Activated CD8-positive, alpha-beta memory T cell treated with anti-CD3 and anti-CD28 coated beads for 36 hours (primary cell): Measurements from ENCODE around the gene DSCAM. TPM values are rescaled to one million over a fixed set of nuclear protein-coding genes. Genes with fewer than 3 reads are reported as not detected.

ENCODE experiments used
- CTCF ChIA-PET: fragments of 350-600 bp; sonication (Branson Sonifier 250); formaldehyde crosslinking; loops from one replicate; lab custom pipeline; 2021; ENCODE audit warnings: antibody characterized with exemption; lab: Charles Lee
- POLR2A ChIA-PET: fragments of 350-600 bp; sonication (Branson Sonifier 250); formaldehyde crosslinking; loops from one replicate; lab custom pipeline; 2021; ENCODE audit warnings: antibody characterized with exemption; lab: Charles Lee
- total RNA-seq, 2 experiments: library from RNA; stranded (reverse); gene quantifications; one replicate each; pipeline ENCODE4 v1.2.3, GENCODE V29; 2021

DSCAM gene
- total RNA-seq, 2 experiments from 2014 or later = not detected

- ChIA-PET POLR2A (no interaction called here), CTCF (no interaction called here)
Observed at GRCh38 chr21:40179166-40179565, 667.8 kb downstream of the DSCAM start.

- CTCF ChIA-PET = no interaction called here
- POLR2A ChIA-PET = no interaction called here
Observed at GRCh38 chr21:40178726-40179125, 668.2 kb downstream of the DSCAM start.

GRCh38 chr21:40177979-40178378 is 669.0 kb downstream of the DSCAM start:
- CTCF ChIA-PET = no interaction called here
- POLR2A ChIA-PET = no interaction called here

- ChIA-PET POLR2A (no interaction called here), CTCF (no interaction called here)
Observed at GRCh38 chr21:40176724-40177123, 670.2 kb downstream of the DSCAM start.

GRCh38 chr21:40173816-40174215 is 673.1 kb downstream of the DSCAM start:
- ChIA-PET CTCF (no interaction called here), POLR2A (no interaction called here)

- ChIA-PET CTCF (no interaction called here), POLR2A (no interaction called here)
Observed at GRCh38 chr21:40169971-40170370, 677.0 kb downstream of the DSCAM start.

- ChIA-PET POLR2A (no interaction called here), CTCF (no interaction called here)
Observed at GRCh38 chr21:40166291-40166843, 680.6 kb downstream of the DSCAM start.

GRCh38 chr21:40165773-40166070 is 681.2 kb downstream of the DSCAM start:
- ChIA-PET POLR2A (no interaction called here), CTCF (no interaction called here)

GRCh38 chr21:40164905-40165772 is 681.8 kb downstream of the DSCAM start:
- ChIA-PET CTCF (no interaction called here), POLR2A (no interaction called here)

- POLR2A ChIA-PET = no interaction called here
- CTCF ChIA-PET = no interaction called here
Observed at GRCh38 chr21:40162075-40162474, 684.9 kb downstream of the DSCAM start.

GRCh38 chr21:40160911-40161310 is 686.0 kb downstream of the DSCAM start:
- CTCF ChIA-PET = no interaction called here
- POLR2A ChIA-PET = no interaction called here

GRCh38 chr21:40158366-40158765 is 688.6 kb downstream of the DSCAM start:
- ChIA-PET CTCF (no interaction called here), POLR2A (no interaction called here)

- CTCF ChIA-PET = no interaction called here
- POLR2A ChIA-PET = no interaction called here
Observed at GRCh38 chr21:40155563-40155962, 691.4 kb downstream of the DSCAM start.

- ChIA-PET CTCF (no interaction called here), POLR2A (no interaction called here)
Observed at GRCh38 chr21:40153351-40153750, 693.6 kb downstream of the DSCAM start.

- POLR2A ChIA-PET = no interaction called here
- CTCF ChIA-PET = no interaction called here
Observed at GRCh38 chr21:40152476-40152875, 694.5 kb downstream of the DSCAM start.

- POLR2A ChIA-PET = no interaction called here
- CTCF ChIA-PET = no interaction called here
Observed at GRCh38 chr21:40151611-40152010, 695.3 kb downstream of the DSCAM start.

GRCh38 chr21:40146216-40146837 is 700.6 kb downstream of the DSCAM start:
- ChIA-PET POLR2A (no interaction called here), CTCF (no interaction called here)

GRCh38 chr21:40143822-40144525 is 703.0 kb downstream of the DSCAM start:
- ChIA-PET CTCF (no interaction called here), POLR2A (no interaction called here)

GRCh38 chr21:40141621-40142020 is 705.3 kb downstream of the DSCAM start:
- POLR2A ChIA-PET = no interaction called here

GRCh38 chr21:40140675-40141074 is 706.3 kb downstream of the DSCAM start:
- POLR2A ChIA-PET = no interaction called here
- CTCF ChIA-PET = no interaction called here

More at GRCh38 chr21:40141621-40142020, 705.3 kb downstream of the DSCAM start:
- CTCF ChIA-PET = no interaction called here
